HepG2 (cell line): ENCODE measurements around the gene DAZAP1. TPM values are rescaled to one million over a fixed set of nuclear protein-coding genes. Genes with fewer than 3 reads are reported as not detected.

Experiments used
- ASH2L ChIP-seq: fragments of 300-600, 200-600 bp; sonication (generic); IDR thresholded peaks from 2 replicates; pipeline ENCODE4 v1.7.0; 2017; ENCODE audit warnings: low read depth, mild to moderate bottlenecking, moderate library complexity, mixed read lengths, low read length; ENCODE audit not compliant: insufficient read length
- HNRNPL ChIP-seq: fragments of 200-400 bp; formaldehyde crosslinking; IDR thresholded peaks from 2 replicates; pipeline ENCODE4 v1.6.1; 2017; ENCODE audit warnings: mild to moderate bottlenecking, low read depth, low read length
- IRF2 ChIP-seq: IDR thresholded peaks from 2 replicates; pipeline ENCODE4 v1.6.1; 2018; ENCODE audit warnings: missing genetic modification reagents, missing compliant biosample characterization
- JUNB ChIP-seq: sonication (generic); formaldehyde crosslinking; IDR thresholded peaks from 2 replicates; pipeline ENCODE4 v1.8.0; 2022; ENCODE audit warnings: missing genetic modification reagents, mild to moderate bottlenecking, borderline replicate concordance
- KAT7 ChIP-seq: IDR thresholded peaks from 2 replicates; pipeline ENCODE4 v1.6.1; 2018; ENCODE audit warnings: borderline replicate concordance, missing compliant biosample characterization
- KAT8 ChIP-seq: IDR thresholded peaks from 2 replicates; pipeline ENCODE4 v1.6.1; 2016; ENCODE audit warnings: missing genetic modification reagents, missing compliant biosample characterization
- KLF16 ChIP-seq, 2 experiments: sonication (generic) in 1 of 2; formaldehyde crosslinking in 1 of 2; IDR thresholded peaks; 2 replicates each; pipeline versions ENCODE4 v1.6.1 to v1.8.0; 2016 to 2023; ENCODE audit warnings: missing genetic modification reagents in 2 of 2, missing compliant biosample characterization in 1 of 2
- MATR3 ChIP-seq: sonication (generic); formaldehyde crosslinking; IDR thresholded peaks from 2 replicates; pipeline ENCODE4 v1.4.0; 2020; ENCODE audit warnings: missing genetic modification reagents
- NFE2 ChIP-seq: sonication (generic); formaldehyde crosslinking; IDR thresholded peaks from 2 replicates; pipeline ENCODE4 v1.4.0; 2020; ENCODE audit warnings: missing genetic modification reagents
- NR2F1 ChIP-seq, 2 experiments: fragments of 450-650 bp in 1 of 2; formaldehyde crosslinking in 1 of 2; IDR thresholded peaks; 2 replicates each; pipeline versions ENCODE4 v1.5.0 to v1.6.1; 2016 to 2020; ENCODE audit warnings: mild to moderate bottlenecking in 1 of 2, missing compliant biosample characterization in 1 of 2, missing genetic modification reagents in 1 of 2, moderate library complexity in 1 of 2
- ONECUT2 ChIP-seq: sonication (generic); formaldehyde crosslinking; IDR thresholded peaks from 2 replicates; pipeline ENCODE4 v1.4.0; 2020; ENCODE audit warnings: missing genetic modification reagents
- POGZ ChIP-seq: sonication (generic); formaldehyde crosslinking; IDR thresholded peaks from 2 replicates; pipeline ENCODE4 v1.4.0; 2020; ENCODE audit warnings: mild to moderate bottlenecking, missing genetic modification reagents
- SRSF9 ChIP-seq: fragments of 200-400 bp; formaldehyde crosslinking; IDR thresholded peaks from 2 replicates; pipeline ENCODE4 v1.6.1; 2018; ENCODE audit warnings: borderline replicate concordance, mild to moderate bottlenecking, low read depth, low read length; ENCODE audit not compliant: insufficient read depth, poor library complexity, severe bottlenecking
- TCF12 ChIP-seq, 2 experiments: fragments of 450-650 bp in 1 of 2; sonication (generic) in 1 of 2; formaldehyde crosslinking in 1 of 2; IDR thresholded peaks; 2 replicates each; pipeline versions ENCODE4 v1.6.1 to v1.8.0; 2017 to 2022; ENCODE audit warnings: antibody characterized with exemption in 1 of 2, mild to moderate bottlenecking in 1 of 2, missing genetic modification reagents in 1 of 2, moderate library complexity in 1 of 2
- TEAD2 ChIP-seq: sonication (generic); formaldehyde crosslinking; IDR thresholded peaks from 2 replicates; pipeline ENCODE4 v1.9.0; 2021; ENCODE audit warnings: missing genetic modification reagents
- U2AF2 ChIP-seq: fragments of 200-400 bp; formaldehyde crosslinking; IDR thresholded peaks from 2 replicates; pipeline ENCODE4 v1.6.1; 2017; ENCODE audit warnings: low read depth, mild to moderate bottlenecking, low read length
- ZBTB3 ChIP-seq: sonication (generic); formaldehyde crosslinking; IDR thresholded peaks from 2 replicates; pipeline ENCODE4 v1.4.0; 2020; ENCODE audit warnings: low read depth, mild to moderate bottlenecking, moderate library complexity, missing genetic modification reagents, borderline replicate concordance
- ZFP36 ChIP-seq: fragments of 150-350 bp; IDR thresholded peaks from 2 replicates; pipeline ENCODE4 v1.6.1; 2018; ENCODE audit warnings: borderline replicate concordance, low read length, low read depth; ENCODE audit not compliant: partially characterized antibody
- ZFY ChIP-seq: sonication (generic); formaldehyde crosslinking; IDR thresholded peaks from 2 replicates; pipeline ENCODE4 v1.4.0; 2020; ENCODE audit warnings: missing genetic modification reagents
- ZNF33B ChIP-seq: sonication (generic); formaldehyde crosslinking; IDR thresholded peaks from 2 replicates; pipeline ENCODE4 v1.5.1; 2020; ENCODE audit warnings: mild to moderate bottlenecking, missing genetic modification reagents
- ZNF367 ChIP-seq: sonication (generic); formaldehyde crosslinking; IDR thresholded peaks from 2 replicates; pipeline ENCODE4 v1.4.0; 2020; ENCODE audit warnings: missing genetic modification reagents, borderline replicate concordance
- ZNF672 ChIP-seq: sonication (generic); formaldehyde crosslinking; IDR thresholded peaks from 2 replicates; pipeline ENCODE4 v1.8.1; 2022; ENCODE audit warnings: missing genetic modification reagents
- ZNF703 ChIP-seq: sonication (generic); formaldehyde crosslinking; IDR thresholded peaks from 2 replicates; pipeline ENCODE4 v1.5.1; 2020; ENCODE audit warnings: missing genetic modification reagents, mild to moderate bottlenecking, moderate library complexity, borderline replicate concordance
- polyA plus RNA-seq, 8 experiments: library from polyadenylated mRNA; depleted of rRNA in 3 of 8; stranded (reverse) in 7 of 8; unstranded in 1 of 8; fragments of >200 nt; fragmentation: Illumina TruSeq in 4 of 8; extraction: Trizol in 4 of 8; gene quantifications; 2 replicates each; pipeline versions ENCODE4 v1.2.1 to v1.2.3, GENCODE V29; 2011 to 2016; ENCODE audit warnings: low read depth in 4 of 8, missing spikeins in 1 of 8, mixed read lengths in 1 of 8; ENCODE audit not compliant: insufficient read depth in 1 of 8
- total RNA-seq, 5 experiments: library from RNA; depleted of rRNA; stranded (reverse); fragments of >200 nt; fragmentation: Illumina TruSeq; extraction: Trizol; gene quantifications; 2 replicates each; pipeline ENCODE4 v1.2.3, GENCODE V29; 2016; ENCODE audit warnings: low read depth in 1 of 5
- TF ChIP-seq, protein P1 (sequence below): sonication (generic); formaldehyde crosslinking; IDR thresholded peaks from 2 replicates; pipeline ENCODE4 v1.4.0; 2020; ENCODE audit warnings: missing genetic modification reagents
- TF ChIP-seq, protein P2 (sequence below): sonication (generic); formaldehyde crosslinking; IDR thresholded peaks from 2 replicates; pipeline ENCODE4 v1.4.0; 2020; ENCODE audit warnings: mild to moderate bottlenecking, missing genetic modification reagents

DAZAP1 gene
- total and polyA plus RNA-seq, 2 of the 13 experiments (the other 11 are each of a cell fraction or from before 2014, with no cell fraction given), result 63.3 to 79.2 TPM

DNA sequence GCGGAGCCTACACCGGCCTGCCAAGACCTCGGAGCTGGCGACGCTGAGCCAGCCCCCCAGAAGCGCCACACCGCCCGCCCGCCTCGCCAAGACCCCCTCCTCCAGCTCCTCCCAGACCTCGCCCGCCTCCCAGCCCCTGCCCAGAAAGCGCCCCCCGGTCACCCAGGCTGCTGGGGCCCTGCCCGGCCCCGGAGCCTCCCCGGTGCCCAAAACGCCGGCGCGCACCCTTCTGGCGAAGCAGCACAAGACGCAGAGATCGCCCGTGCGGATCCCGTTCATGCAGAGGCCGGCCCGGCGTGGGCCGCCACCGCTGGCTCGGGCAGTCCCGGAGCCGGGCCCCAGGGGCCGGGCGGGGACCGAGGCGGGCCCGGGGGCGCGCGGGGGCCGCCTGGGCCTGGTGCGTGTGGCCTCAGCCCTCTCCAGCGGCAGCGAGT, 61.5 kb downstream of the DAZAP1 start (continued):
- TF ChIP-seq NR2F1 (CRISPR knock-in tag; IDR thresholded peaks at IDR 0.05), result no peak
- no peak for TF ChIP-seq U2AF2
- TF ChIP-seq ZFP36, result no peak
- no peak for TF ChIP-seq TCF12 (IDR thresholded peaks at IDR 0.05)
- no peak for TF ChIP-seq TCF12 (CRISPR knock-in tag; IDR thresholded peaks at IDR 0.05)
- no peak for TF ChIP-seq ZNF703 (CRISPR knock-in tag)
- TF ChIP-seq SRSF9, result no peak
- no peak for TF ChIP-seq ASH2L
- no peak for TF ChIP-seq JUNB
- TF ChIP-seq ZFY, result 0 out of 2 replicates have a peak, but pooled peaks have one; percentile 13
- no peak for TF ChIP-seq TEAD2
- no peak for TF ChIP-seq KAT8 (CRISPR knock-in tag)
- no peak for TF ChIP-seq POGZ (CRISPR knock-in tag)
- TF ChIP-seq MATR3 (CRISPR knock-in tag), result no peak
- TF ChIP-seq, protein P1, sequence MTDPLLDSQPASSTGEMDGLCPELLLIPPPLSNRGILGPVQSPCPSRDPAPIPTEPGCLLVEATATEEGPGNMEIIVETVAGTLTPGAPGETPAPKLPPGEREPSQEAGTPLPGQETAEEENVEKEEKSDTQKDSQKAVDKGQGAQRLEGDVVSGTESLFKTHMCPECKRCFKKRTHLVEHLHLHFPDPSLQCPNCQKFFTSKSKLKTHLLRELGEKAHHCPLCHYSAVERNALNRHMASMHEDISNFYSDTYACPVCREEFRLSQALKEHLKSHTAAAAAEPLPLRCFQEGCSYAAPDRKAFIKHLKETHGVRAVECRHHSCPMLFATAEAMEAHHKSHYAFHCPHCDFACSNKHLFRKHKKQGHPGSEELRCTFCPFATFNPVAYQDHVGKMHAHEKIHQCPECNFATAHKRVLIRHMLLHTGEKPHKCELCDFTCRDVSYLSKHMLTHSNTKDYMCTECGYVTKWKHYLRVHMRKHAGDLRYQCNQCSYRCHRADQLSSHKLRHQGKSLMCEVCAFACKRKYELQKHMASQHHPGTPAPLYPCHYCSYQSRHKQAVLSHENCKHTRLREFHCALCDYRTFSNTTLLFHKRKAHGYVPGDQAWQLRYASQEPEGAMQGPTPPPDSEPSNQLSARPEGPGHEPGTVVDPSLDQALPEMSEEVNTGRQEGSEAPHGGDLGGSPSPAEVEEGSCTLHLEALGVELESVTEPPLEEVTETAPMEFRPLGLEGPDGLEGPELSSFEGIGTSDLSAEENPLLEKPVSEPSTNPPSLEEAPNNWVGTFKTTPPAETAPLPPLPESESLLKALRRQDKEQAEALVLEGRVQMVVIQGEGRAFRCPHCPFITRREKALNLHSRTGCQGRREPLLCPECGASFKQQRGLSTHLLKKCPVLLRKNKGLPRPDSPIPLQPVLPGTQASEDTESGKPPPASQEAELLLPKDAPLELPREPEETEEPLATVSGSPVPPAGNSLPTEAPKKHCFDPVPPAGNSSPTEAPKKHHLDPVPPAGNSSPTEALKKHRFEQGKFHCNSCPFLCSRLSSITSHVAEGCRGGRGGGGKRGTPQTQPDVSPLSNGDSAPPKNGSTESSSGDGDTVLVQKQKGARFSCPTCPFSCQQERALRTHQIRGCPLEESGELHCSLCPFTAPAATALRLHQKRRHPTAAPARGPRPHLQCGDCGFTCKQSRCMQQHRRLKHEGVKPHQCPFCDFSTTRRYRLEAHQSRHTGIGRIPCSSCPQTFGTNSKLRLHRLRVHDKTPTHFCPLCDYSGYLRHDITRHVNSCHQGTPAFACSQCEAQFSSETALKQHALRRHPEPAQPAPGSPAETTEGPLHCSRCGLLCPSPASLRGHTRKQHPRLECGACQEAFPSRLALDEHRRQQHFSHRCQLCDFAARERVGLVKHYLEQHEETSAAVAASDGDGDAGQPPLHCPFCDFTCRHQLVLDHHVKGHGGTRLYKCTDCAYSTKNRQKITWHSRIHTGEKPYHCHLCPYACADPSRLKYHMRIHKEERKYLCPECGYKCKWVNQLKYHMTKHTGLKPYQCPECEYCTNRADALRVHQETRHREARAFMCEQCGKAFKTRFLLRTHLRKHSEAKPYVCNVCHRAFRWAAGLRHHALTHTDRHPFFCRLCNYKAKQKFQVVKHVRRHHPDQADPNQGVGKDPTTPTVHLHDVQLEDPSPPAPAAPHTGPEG (CRISPR knock-in tag), result no peak
- no peak for TF ChIP-seq ZNF672
- no peak for TF ChIP-seq ZBTB3 (CRISPR knock-in tag)
- TF ChIP-seq ZNF33B, result no peak
- peak; percentile 59; the same call in 1 of the 2 replicates for TF ChIP-seq HNRNPL
- TF ChIP-seq ZNF367 (CRISPR knock-in tag), result no peak
- TF ChIP-seq NFE2, result no peak
- TF ChIP-seq, protein P2, sequence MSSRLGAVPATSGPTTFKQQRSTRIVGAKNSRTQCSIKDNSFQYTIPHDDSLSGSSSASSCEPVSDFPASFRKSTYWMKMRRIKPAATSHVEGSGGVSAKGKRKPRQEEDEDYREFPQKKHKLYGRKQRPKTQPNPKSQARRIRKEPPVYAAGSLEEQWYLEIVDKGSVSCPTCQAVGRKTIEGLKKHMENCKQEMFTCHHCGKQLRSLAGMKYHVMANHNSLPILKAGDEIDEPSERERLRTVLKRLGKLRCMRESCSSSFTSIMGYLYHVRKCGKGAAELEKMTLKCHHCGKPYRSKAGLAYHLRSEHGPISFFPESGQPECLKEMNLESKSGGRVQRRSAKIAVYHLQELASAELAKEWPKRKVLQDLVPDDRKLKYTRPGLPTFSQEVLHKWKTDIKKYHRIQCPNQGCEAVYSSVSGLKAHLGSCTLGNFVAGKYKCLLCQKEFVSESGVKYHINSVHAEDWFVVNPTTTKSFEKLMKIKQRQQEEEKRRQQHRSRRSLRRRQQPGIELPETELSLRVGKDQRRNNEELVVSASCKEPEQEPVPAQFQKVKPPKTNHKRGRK, result no peak
- TF ChIP-seq IRF2 (CRISPR knock-in tag), result no peak
- no peak for TF ChIP-seq KAT7 (CRISPR knock-in tag)
- no peak for TF ChIP-seq ONECUT2 (CRISPR knock-in tag)
- TF ChIP-seq KLF16 (CRISPR knock-in tag; IDR thresholded peaks at IDR 0.05), result no peak
